ENCODE measurements around the gene POU2AF2.

DNA sequence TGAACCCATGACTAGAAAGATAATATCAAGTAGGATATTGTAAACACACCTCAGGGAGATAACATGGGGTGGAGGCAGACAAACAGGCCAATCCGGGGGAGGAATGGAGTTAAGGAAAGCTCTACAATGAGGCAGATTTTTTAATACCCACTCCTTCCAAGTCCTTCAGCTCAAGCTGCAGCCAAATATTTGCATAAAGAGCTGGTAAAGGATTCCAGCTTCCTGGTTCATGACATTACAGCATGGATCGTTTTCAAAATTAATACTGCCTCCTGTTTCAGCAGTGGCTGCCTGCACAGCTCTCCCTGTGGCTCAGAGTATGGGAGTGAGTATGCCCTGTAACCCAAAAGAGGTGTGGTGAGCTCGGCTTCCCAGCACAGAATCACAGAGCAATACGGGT is 57.9 kb downstream of the POU2AF2 start:
- TF ChIP-seq, protein P1, sequence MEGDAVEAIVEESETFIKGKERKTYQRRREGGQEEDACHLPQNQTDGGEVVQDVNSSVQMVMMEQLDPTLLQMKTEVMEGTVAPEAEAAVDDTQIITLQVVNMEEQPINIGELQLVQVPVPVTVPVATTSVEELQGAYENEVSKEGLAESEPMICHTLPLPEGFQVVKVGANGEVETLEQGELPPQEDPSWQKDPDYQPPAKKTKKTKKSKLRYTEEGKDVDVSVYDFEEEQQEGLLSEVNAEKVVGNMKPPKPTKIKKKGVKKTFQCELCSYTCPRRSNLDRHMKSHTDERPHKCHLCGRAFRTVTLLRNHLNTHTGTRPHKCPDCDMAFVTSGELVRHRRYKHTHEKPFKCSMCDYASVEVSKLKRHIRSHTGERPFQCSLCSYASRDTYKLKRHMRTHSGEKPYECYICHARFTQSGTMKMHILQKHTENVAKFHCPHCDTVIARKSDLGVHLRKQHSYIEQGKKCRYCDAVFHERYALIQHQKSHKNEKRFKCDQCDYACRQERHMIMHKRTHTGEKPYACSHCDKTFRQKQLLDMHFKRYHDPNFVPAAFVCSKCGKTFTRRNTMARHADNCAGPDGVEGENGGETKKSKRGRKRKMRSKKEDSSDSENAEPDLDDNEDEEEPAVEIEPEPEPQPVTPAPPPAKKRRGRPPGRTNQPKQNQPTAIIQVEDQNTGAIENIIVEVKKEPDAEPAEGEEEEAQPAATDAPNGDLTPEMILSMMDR (IDR thresholded peaks at IDR 0.05), result no peak
- TF ChIP-seq POLR2AphosphoS5 (IDR thresholded peaks at IDR 0.05), result no peak

Data from esophagus muscularis mucosa (tissue), 3 donors.